Measurements from ENCODE around the gene MLLT6. TPM values are rescaled to one million over a fixed set of nuclear protein-coding genes. Genes with fewer than 3 reads are reported as not detected.

Gene MLLT6
- total RNA-seq, 4 donors from 2014 or later: 68.7 to 272 (median 100) TPM

- H3K4me1 ChIP-seq: peaks cover 24 to 78% (median 57%) of the 10 kb centered on the region in 4 donors
- 6% methylated on average over 21 of the region's 21 CpGs; no CpG with 5 or more reads in 1 of the 2 donors for WGBS, 2 donors (ENCODE audit: low coverage in 1 of 2)
Observed at GRCh38 chr17:38746849-38747462, 41.9 kb downstream of the MLLT6 start.

GRCh38 chr17:38747463-38748148 lies 42.5 kb downstream of the MLLT6 start:
- Histone ChIP-seq H3K36me3 (no peaks in the 10 kb centered on the region), H3K9me3 (no peaks in the 10 kb centered on the region), H3K4me1 (peaks cover 18 to 73% (median 51%) of the 10 kb centered on the region in 4 donors), H3K27me3 (no peaks in the 10 kb centered on the region), H3K4me3 (peak overlapping the region; percentile 52 to 95 (median 61)), H3K27ac (peak overlapping the region; percentile 88 to 96 (median 89))
- peak in 2 of 5 experiments; percentile 6 to 10 for TF ChIP-seq CTCF (IDR thresholded peaks at IDR 0.05)
- no peak for TF ChIP-seq POLR2AphosphoS5 (IDR thresholded peaks at IDR 0.05)
- peak; percentile 57 for DNase-seq
- 1% methylated on average over 43 of the region's 64 CpGs; no CpG with 5 or more reads in 1 of the 2 donors for WGBS, 2 donors (ENCODE audit: low coverage in 1 of 2)
- intact Hi-C loops (cut with DNase I; ENCODE audit: low total_unique reads): no loop called here
- in situ Hi-C loops (cut with MboI; ENCODE audit: low pct_ligation_motif_present in 1 of 4, low pct_unique_long_range_greater_than_20kb in 1 of 4, low sequenced_read_pairs in 3 of 4): no loop called here

More at GRCh38 chr17:38746849-38747462, 41.9 kb downstream of the MLLT6 start:
- no peak for DNase-seq
- in situ Hi-C loops (cut with MboI; ENCODE audit: low pct_ligation_motif_present in 1 of 4, low pct_unique_long_range_greater_than_20kb in 1 of 4, low sequenced_read_pairs in 3 of 4): no loop called here
- TF ChIP-seq POLR2A (IDR thresholded peaks at IDR 0.05) (no peak), CTCF (IDR thresholded peaks at IDR 0.05) (no peak)
- H3K27ac ChIP-seq: peak overlapping the region; percentile 88 to 96 (median 89)
- peak overlapping the region; percentile 52 to 95 (median 61) for H3K4me3 ChIP-seq
- intact Hi-C loops (cut with DNase I; ENCODE audit: low total_unique reads): no loop called here
- no peaks in the 10 kb centered on the region for H3K9me3 ChIP-seq
- no peaks in the 10 kb centered on the region for H3K27me3 ChIP-seq
- no peaks in the 10 kb centered on the region for H3K36me3 ChIP-seq

- peak within 1 kb of the TSS; percentile 88 to 96 (median 89) for H3K27ac ChIP-seq
- in situ Hi-C loops (cut with MboI; ENCODE audit: low pct_ligation_motif_present in 1 of 4, low pct_unique_long_range_greater_than_20kb in 1 of 4, low sequenced_read_pairs in 3 of 4): no loop called here
- no peaks in the 10 kb centered on the region for H3K36me3 ChIP-seq
- 1% methylated on average over 41 of the region's 47 CpGs; no CpG with 5 or more reads in 1 of the 2 donors for WGBS, 2 donors (ENCODE audit: low coverage in 1 of 2)
- H3K9me3 ChIP-seq: no peaks in the 10 kb centered on the region
- peak within 1 kb of the TSS; percentile 52 to 95 (median 61) for H3K4me3 ChIP-seq
- intact Hi-C loops (cut with DNase I; ENCODE audit: low total_unique reads): no loop called here
- no peaks in the 10 kb centered on the region for H3K27me3 ChIP-seq
- H3K4me1 ChIP-seq: peaks cover 12 to 68% (median 45%) of the 10 kb centered on the region in 4 donors
- TF ChIP-seq POLR2A (IDR thresholded peaks at IDR 0.05) (peak; percentile 45), EP300 (IDR thresholded peaks at IDR 0.05; ENCODE audit: low read depth) (no peak), POLR2AphosphoS5 (IDR thresholded peaks at IDR 0.05) (peak; percentile 13 to 75 (median 66)), CTCF (IDR thresholded peaks at IDR 0.05) (no peak)
- DNase-seq: peak; percentile 88
Observed at GRCh38 chr17:38748149-38748891, 43.2 kb downstream of the MLLT6 start, which contains the start of gene PCGF2. Gene PCGF2, minus strand, starts transcription at chr17:38748336. Its CDS starts 7,934 bp downstream, at chr17:38740402.

GRCh38 chr17:38748892-38749222 lies 43.8 kb downstream of the MLLT6 start:
- Histone ChIP-seq H3K36me3 (no peaks in the 10 kb centered on the region), H3K4me3 (peak overlapping the region; percentile 52 to 95 (median 61)), H3K27ac (peak overlapping the region; percentile 88 to 96 (median 89)), H3K4me1 (peaks cover 10 to 68% (median 46%) of the 10 kb centered on the region in 4 donors), H3K27me3 (no peaks in the 10 kb centered on the region), H3K9me3 (no peaks in the 10 kb centered on the region)
- in situ Hi-C loops (cut with MboI; ENCODE audit: low pct_ligation_motif_present in 1 of 4, low pct_unique_long_range_greater_than_20kb in 1 of 4, low sequenced_read_pairs in 3 of 4): no loop called here
- intact Hi-C loops (cut with DNase I; ENCODE audit: low total_unique reads): no loop called here
- no peak for DNase-seq
- no peak for TF ChIP-seq EP300 (IDR thresholded peaks at IDR 0.05; ENCODE audit: low read depth)
- TF ChIP-seq POLR2AphosphoS5 (IDR thresholded peaks at IDR 0.05): no peak
- TF ChIP-seq CTCF (IDR thresholded peaks at IDR 0.05): no peak
- TF ChIP-seq POLR2A (IDR thresholded peaks at IDR 0.05): no peak
- 2% methylated on average over 30 of the region's 32 CpGs; no CpG with 5 or more reads in 1 of the 2 donors for WGBS, 2 donors (ENCODE audit: low coverage in 1 of 2)
